Activated CD4-positive, alpha-beta T cell treated with anti-CD3 and anti-CD28 coated beads, Interleukin-2, amount 10 ng/mL, durations not matched to agents 7 days and 5 days (primary cell): Measurements from ENCODE around the gene MIPOL1. TPM values are rescaled to one million over a fixed set of nuclear protein-coding genes. Genes with fewer than 3 reads are reported as not detected.
A peak's percentile ranks its signal among the peaks of the same experiment; 100 is the strongest.

Source experiments
- CTCF ChIA-PET: fragments of 350-600 bp; sonication (Branson Sonifier 250); formaldehyde crosslinking; loops from one replicate; lab custom pipeline; 2021; ENCODE audit warnings: antibody characterized with exemption; lab: Charles Lee
- POLR2A ChIA-PET: fragments of 350-600 bp; sonication (Branson Sonifier 250); formaldehyde crosslinking; loops from one replicate; lab custom pipeline; 2021; ENCODE audit warnings: antibody characterized with exemption; lab: Charles Lee
- DNase-seq: peaks from one replicate; pipeline ENCODE4 v3.0.0-alpha.2; 2020
- H3K27ac Mint-ChIP-seq: one replicate; pipeline ENCODE4 v1.8.0; 2021; ENCODE audit warnings: mild to moderate bottlenecking, moderate library complexity, mixed read lengths
- H3K27me3 Mint-ChIP-seq: one replicate; pipeline ENCODE4 v1.8.0; 2021; ENCODE audit warnings: mixed read lengths
- H3K36me3 Mint-ChIP-seq: one replicate; pipeline ENCODE4 v1.8.0; 2021; ENCODE audit warnings: low read depth, mixed read lengths
- H3K4me1 Mint-ChIP-seq: one replicate; pipeline ENCODE4 v1.8.0; 2021; ENCODE audit warnings: mixed read lengths
- H3K4me3 Mint-ChIP-seq: one replicate; pipeline ENCODE4 v1.8.0; 2021; ENCODE audit warnings: mild to moderate bottlenecking, moderate library complexity, mixed read lengths
- H3K9me3 Mint-ChIP-seq: one replicate; pipeline ENCODE4 v1.8.0; 2021; ENCODE audit warnings: mixed read lengths
- total RNA-seq, 2 experiments: library from RNA; stranded (reverse); gene quantifications; one replicate each; pipeline ENCODE4 v1.2.3, GENCODE V29; 2021

MIPOL1 gene
- total RNA-seq, 2 experiments from 2014 or later, result not detected

- CTCF ChIA-PET, result interaction anchor here (0.6 kb wide), 1 partner anchor 274 kb away, joined by 3 read pairs; no protein-coding TSS in a partner anchor
- no peak overlapping the region for H3K4me3 Mint-ChIP-seq
- peaks cover 78% of the 10 kb centered on the region for H3K27me3 Mint-ChIP-seq
- POLR2A ChIA-PET, result no interaction called here
- peaks cover 6% of the 10 kb centered on the region for H3K36me3 Mint-ChIP-seq
- peaks cover 2% of the 10 kb centered on the region for H3K4me1 Mint-ChIP-seq
- H3K27ac Mint-ChIP-seq, result no peak overlapping the region
- H3K9me3 Mint-ChIP-seq, result peaks cover 6% of the 10 kb centered on the region
- no peak for DNase-seq
These were observed 391.4 kb downstream of the MIPOL1 start for GRCh38 chr14:37588956-37589714.

DNA sequence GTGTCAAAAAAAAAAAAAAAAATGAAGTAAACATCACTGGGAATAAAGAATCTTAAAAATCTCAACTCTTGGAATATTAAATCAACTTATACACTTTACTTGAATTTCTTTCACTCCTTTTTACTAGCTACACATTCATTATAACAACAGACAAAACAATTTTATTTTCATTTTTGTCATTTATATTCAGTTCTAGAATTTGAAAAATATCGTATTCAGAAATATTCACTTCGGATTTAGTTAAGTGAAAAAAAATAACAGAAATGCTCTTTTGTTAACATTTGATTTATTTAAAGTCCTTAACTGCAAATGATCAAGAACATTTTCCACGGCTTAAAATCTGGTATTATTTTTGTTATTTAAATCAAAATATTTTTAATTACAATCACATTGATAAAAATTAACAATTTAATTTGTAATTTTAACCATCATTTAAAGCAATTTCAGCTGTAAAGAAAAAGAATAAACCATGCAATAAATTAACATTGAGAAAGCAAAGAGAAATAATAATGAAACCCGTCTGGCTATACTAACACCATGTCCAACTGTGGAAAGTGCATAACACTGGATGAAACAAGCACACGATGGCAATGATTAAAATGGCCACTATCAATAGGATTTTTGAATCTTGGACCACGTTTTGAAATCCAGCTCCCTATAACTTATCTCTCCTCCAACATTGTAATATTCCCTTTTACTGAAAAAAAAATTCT, 392.1 kb downstream of the MIPOL1 start:
- H3K4me3 Mint-ChIP-seq, result no peak overlapping the region
- peaks cover 80% of the 10 kb centered on the region for H3K27me3 Mint-ChIP-seq
- POLR2A ChIA-PET, result no interaction called here
- CTCF ChIA-PET, result interaction anchor here (0.6 kb wide), 1 partner anchor 274 kb away, joined by 3 read pairs; no protein-coding TSS in a partner anchor
- DNase-seq, result no peak
- peaks cover 8% of the 10 kb centered on the region for H3K36me3 Mint-ChIP-seq
- peaks cover 7% of the 10 kb centered on the region for H3K9me3 Mint-ChIP-seq
- no peak overlapping the region for H3K27ac Mint-ChIP-seq
- peaks cover 4% of the 10 kb centered on the region for H3K4me1 Mint-ChIP-seq

- ChIA-PET POLR2A (no interaction called here), CTCF (no interaction called here)
- DNase-seq, result no peak
- Mint-ChIP-seq H3K27ac (peak overlapping the region; percentile 72), H3K27me3 (peaks cover 75% of the 10 kb centered on the region), H3K9me3 (peaks cover 7% of the 10 kb centered on the region), H3K36me3 (peaks cover 8% of the 10 kb centered on the region), H3K4me1 (peaks cover 4% of the 10 kb centered on the region), H3K4me3 (no peak overlapping the region)
These were observed 392.8 kb downstream of the MIPOL1 start for GRCh38 chr14:37590428-37591139.

- H3K27me3 Mint-ChIP-seq, result peaks cover 75% of the 10 kb centered on the region
- peaks cover 7% of the 10 kb centered on the region for H3K9me3 Mint-ChIP-seq
- H3K4me3 Mint-ChIP-seq, result peak overlapping the region; percentile 18
- H3K27ac Mint-ChIP-seq, result peak overlapping the region; percentile 72
- H3K4me1 Mint-ChIP-seq, result peaks cover 8% of the 10 kb centered on the region
- POLR2A ChIA-PET, result no interaction called here
- peaks cover 8% of the 10 kb centered on the region for H3K36me3 Mint-ChIP-seq
- CTCF ChIA-PET, result no interaction called here
- DNase-seq, result no peak
These were observed 393.7 kb downstream of the MIPOL1 start for GRCh38 chr14:37591311-37591940.

DNA sequence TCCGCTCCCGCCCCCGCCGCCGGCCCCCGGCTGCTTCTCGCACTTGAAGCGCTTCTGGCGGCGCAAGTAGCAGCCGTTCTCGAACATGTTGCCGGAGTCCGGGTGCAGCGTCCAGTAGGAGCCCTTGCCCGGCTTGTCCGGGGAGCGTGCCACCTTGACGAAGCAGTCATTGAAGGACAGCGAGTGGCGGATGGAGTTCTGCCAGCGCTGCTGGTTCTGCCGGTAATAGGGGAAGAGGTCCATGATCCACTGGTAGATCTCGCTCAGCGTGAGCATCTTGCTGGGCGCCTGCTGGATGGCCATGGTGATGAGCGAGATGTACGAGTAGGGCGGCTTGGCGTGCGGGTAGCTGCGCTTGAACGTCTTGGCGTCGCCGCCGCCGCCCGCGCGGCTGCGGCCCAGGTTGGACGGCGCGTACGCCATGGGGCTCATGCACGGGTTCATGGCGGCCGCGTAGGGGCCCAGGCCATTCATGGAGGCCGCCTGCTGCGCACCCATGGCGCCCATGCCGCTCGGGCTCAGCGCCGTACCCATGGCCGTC, 394.3 kb downstream of the MIPOL1 start:
- CTCF ChIA-PET, result no interaction called here
- Mint-ChIP-seq H3K4me3 (no peak overlapping the region), H3K4me1 (peaks cover 9% of the 10 kb centered on the region), H3K27me3 (peaks cover 77% of the 10 kb centered on the region), H3K36me3 (peaks cover 8% of the 10 kb centered on the region), H3K9me3 (peaks cover 7% of the 10 kb centered on the region), H3K27ac (peak overlapping the region; percentile 25)
- DNase-seq, result no peak
- POLR2A ChIA-PET, result no interaction called here

DNA sequence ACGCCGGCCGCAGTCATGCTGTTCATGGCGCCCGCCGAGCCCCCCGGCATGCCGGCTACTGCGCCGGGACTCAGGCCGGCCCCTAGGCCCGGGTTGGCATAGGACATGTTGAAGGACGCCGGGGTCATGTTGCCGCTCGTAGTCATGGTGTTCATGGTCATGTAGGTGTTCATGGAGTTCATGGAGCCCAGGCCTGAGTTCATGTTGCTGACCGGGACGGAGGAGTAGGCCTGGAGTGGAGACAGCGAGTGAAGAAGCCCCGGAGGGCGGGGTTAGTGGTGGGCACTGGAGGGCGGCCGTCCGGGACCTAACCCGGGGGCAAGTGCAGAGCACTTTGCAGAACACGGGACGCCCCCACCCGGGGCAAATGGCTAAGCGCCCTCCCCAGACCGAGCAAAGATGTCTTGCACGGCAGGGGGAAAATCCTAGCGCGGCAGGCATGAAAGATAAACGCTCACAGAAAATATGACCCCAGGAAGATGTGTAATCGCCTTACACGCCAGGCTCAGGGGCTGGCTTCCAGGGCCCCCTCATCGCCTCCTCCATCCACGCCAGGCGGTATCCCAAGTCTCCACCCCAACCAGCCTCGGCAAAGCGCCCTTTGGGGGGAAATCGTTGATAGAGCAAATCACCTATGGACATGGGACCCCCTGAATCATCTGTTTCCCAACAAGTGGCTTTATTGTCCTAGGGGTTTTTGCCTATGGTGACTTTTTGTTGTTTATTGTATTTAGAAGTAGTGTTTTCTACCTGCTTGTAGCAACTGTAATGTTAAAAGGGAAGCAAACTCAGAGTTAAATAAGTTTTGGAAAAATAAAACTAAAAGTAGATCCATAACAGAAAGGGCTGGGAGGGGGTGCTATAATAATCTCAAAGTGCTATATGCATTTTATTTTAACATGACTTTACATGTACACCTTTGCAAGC, 395.0 kb downstream of the MIPOL1 start:
- peaks cover 9% of the 10 kb centered on the region for H3K9me3 Mint-ChIP-seq
- POLR2A ChIA-PET, result no interaction called here
- peaks cover 9% of the 10 kb centered on the region for H3K4me1 Mint-ChIP-seq
- no peak for DNase-seq
- peaks cover 75% of the 10 kb centered on the region for H3K27me3 Mint-ChIP-seq
- H3K27ac Mint-ChIP-seq, result peak overlapping the region; percentile 57
- CTCF ChIA-PET, result interaction anchor here (0.6 kb wide), 1 partner anchor 10 kb away, joined by 3 read pairs; no protein-coding TSS in a partner anchor
- H3K36me3 Mint-ChIP-seq, result peaks cover 8% of the 10 kb centered on the region
- no peak overlapping the region for H3K4me3 Mint-ChIP-seq

DNA sequence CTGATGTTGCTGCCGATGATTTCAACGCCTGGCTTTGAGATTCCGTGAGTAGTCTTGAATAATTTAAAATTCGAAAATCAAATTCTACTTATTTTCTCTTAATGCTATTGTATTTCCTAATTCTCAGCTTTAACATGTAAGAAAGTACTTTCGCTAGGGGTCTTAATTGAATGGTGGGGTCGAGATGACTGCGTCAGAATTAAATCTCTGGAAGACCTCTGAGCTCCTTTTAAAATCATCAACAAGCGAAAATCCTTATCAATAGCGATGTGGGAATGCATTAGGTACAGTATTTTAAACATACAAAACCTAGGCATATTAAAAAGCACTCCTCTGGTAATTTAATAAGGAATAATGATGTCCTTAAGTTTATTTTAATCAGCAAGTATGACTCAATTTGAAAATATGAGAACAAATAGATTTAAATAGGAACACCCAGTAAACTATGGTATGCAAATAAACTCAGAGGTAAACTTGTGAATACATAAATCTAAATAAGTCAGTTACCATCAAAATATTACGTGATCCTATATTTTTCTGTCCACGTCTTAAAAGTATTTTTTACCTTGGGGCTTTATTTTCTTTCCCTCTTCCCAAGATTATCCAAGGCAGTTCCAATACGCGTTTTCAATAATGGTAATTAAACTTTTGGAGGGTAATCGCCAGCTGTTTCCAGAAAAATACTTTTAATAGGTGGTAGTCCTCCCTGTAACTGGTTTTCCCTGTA, 395.9 kb downstream of the MIPOL1 start:
- peak overlapping the region; percentile 49 for H3K4me3 Mint-ChIP-seq
- H3K9me3 Mint-ChIP-seq, result peaks cover 9% of the 10 kb centered on the region
- peak overlapping the region; percentile 68 for H3K27ac Mint-ChIP-seq
- DNase-seq, result no peak
- H3K27me3 Mint-ChIP-seq, result peaks cover 72% of the 10 kb centered on the region
- H3K4me1 Mint-ChIP-seq, result peaks cover 9% of the 10 kb centered on the region
- peaks cover 6% of the 10 kb centered on the region for H3K36me3 Mint-ChIP-seq
- ChIA-PET POLR2A (no interaction called here), CTCF (interaction anchor here (0.6 kb wide), 1 partner anchor 9 kb away, joined by 3 read pairs; no protein-coding TSS in a partner anchor)

GRCh38 chr14:37594238-37594970, 396.7 kb downstream of the MIPOL1 start:
- H3K27me3 Mint-ChIP-seq, result peaks cover 71% of the 10 kb centered on the region
- ChIA-PET POLR2A (no interaction called here), CTCF (no interaction called here)
- peak overlapping the region; percentile 68 for H3K27ac Mint-ChIP-seq
- H3K4me1 Mint-ChIP-seq, result peaks cover 9% of the 10 kb centered on the region
- peak; percentile 24 for DNase-seq
- H3K36me3 Mint-ChIP-seq, result peaks cover 12% of the 10 kb centered on the region
- H3K9me3 Mint-ChIP-seq, result peaks cover 7% of the 10 kb centered on the region
- H3K4me3 Mint-ChIP-seq, result peak overlapping the region; percentile 49

DNA sequence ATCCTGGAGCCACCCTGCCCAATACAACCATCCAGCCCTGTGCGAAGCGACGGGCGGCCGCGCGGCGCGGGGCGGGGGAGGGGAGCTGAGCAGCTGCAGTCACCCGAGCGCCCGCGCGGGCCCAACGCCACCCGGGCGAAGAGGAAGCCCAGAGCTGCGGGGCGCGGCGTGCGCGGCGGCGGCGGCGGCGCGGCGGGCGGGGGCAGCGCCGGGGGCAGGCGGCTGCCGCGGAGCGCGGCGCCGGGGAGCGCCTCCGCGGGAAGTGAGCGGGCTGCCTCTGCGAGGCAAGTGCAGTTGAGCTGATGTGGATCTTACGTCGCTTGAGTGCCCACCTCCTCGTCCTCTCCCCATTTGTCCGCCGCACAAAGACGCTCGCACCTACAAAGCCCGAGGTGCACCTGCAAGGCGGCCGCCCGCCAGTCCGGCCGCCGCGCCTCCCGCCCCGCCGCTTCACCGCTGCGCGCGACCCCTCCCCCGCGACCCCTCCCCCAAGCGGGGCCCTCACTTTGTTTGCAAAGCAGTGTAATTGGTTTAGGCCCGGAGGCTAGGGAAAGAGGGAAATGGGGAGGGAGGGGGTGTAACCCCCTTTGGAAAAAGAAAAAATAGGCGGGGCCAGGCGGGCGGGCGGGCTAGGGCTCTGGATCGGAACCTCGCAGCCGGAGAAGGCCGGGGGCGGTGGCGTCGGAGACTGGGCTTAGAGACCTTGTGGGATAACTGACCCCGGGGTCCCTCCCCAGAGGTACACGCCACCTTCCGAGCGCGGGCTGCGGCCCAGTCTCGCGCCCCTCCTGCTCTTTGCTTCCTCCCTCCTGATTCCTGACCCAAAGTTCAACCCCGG, 397.5 kb downstream of the MIPOL1 start, which contains the start of the genes FOXA1 and TTC6:
TSS of gene FOXA1 (minus strand) at position 279 of the 838 bp plus-strand sequence. CDS start at position 2, 277 bp downstream.
TSS of gene TTC6 (plus strand) at position 659 of the 838 bp plus-strand sequence. CDS start 26,436 bp downstream, outside the sequence.
- H3K4me3 Mint-ChIP-seq, result peak within 1 kb of the TSS; percentile 49
- ChIA-PET POLR2A (no interaction called here), CTCF (interaction anchor here (1.2 kb wide), 1 partner anchor 10 kb away, joined by 4 read pairs; no protein-coding TSS in a partner anchor)
- DNase-seq, result no peak
- H3K27me3 Mint-ChIP-seq, result peaks cover 75% of the 10 kb centered on the region
- peaks cover 9% of the 10 kb centered on the region for H3K4me1 Mint-ChIP-seq
- peak within 1 kb of the TSS; percentile 68 for H3K27ac Mint-ChIP-seq
- peaks cover 12% of the 10 kb centered on the region for H3K36me3 Mint-ChIP-seq
- H3K9me3 Mint-ChIP-seq, result peaks cover 7% of the 10 kb centered on the region
